K562 (cell line): ENCODE data around the gene DLK1. TPM values are rescaled to one million over a fixed set of nuclear protein-coding genes. Genes with fewer than 3 reads are reported as not detected.
A peak's percentile ranks its signal among the peaks of the same experiment; 100 is the strongest.

Experiments
- ATAC-seq: fragments of 200-7000 bp; cut with Tn5 transposase; 3 replicates; pipeline ENCODE4 v1.9.1; 2020; ENCODE audit warnings: moderate library complexity
- BruUV-seq: library from RNA; stranded (reverse); fragments of 400-500 nt; replicated peaks from 2 replicates; lab custom pipeline; 2021; lab: Mats Ljungman, UMichigan
- CTCF ChIA-PET: fragments of 300-600 bp; formaldehyde crosslinking; extraction: SDS; loops from one replicate; lab custom pipeline; 2021; ENCODE audit warnings: low intra/inter-chr PET ratio; lab: Yijun Ruan, JAX
- POLR2A ChIA-PET: fragments of 300-600, 350-650 bp; sonication (Branson Sonifier 250); formaldehyde crosslinking; extraction: SDS; loops from one replicate; lab custom pipeline; 2021; ENCODE audit warnings: antibody characterized with exemption, inconsistent platforms; lab: Yijun Ruan, JAX
- DNase-seq, 4 experiments: peaks; one replicate each; pipeline versions ENCODE4 v3.0.0 to v3.0.0-alpha.2; 2011 to 2018; ENCODE audit warnings: low spot score in 3 of 4, mixed read lengths in 3 of 4; ENCODE audit errors: extremely low read depth in 1 of 4
- FAIRE-seq: peaks from 2 replicates; lab custom pipeline; 2011; peaks lifted over from hg19 to GRCh38; lab: Jason Lieb, UNC
- H2AFZ ChIP-seq: 2 replicates; pipeline ENCODE4 v1.6.0; 2011; ENCODE audit warnings: low read depth, low read length, control low read depth, inconsistent platforms
- H3K27ac ChIP-seq: fragments of 200-600 bp; 3 replicates; pipeline ENCODE4 v1.8.0; 2011; ENCODE audit warnings: low read depth, mild to moderate bottlenecking, control low read depth, inconsistent platforms, low read length, moderate library complexity, mixed read lengths; ENCODE audit errors: extremely low read depth
- H3K27me3 ChIP-seq, 2 experiments: fragments of 300-600 bp in 1 of 2; 2 replicates in 1 of 2; 3 replicates in 1 of 2; pipeline versions ENCODE4 v1.6.0 to v1.8.0; 2011; ENCODE audit warnings: inconsistent platforms in 2 of 2, low read length in 2 of 2, mild to moderate bottlenecking in 1 of 2, mixed read lengths in 1 of 2, moderate library complexity in 1 of 2; ENCODE audit not compliant: control insufficient read depth in 2 of 2, insufficient read depth in 2 of 2
- H3K36me3 ChIP-seq: fragments of 300-600 bp; 3 replicates; pipeline ENCODE4 v1.8.0; 2011; ENCODE audit warnings: mild to moderate bottlenecking, low read length, inconsistent platforms; ENCODE audit not compliant: control insufficient read depth, insufficient read depth
- H3K4me1 ChIP-seq, 2 experiments: fragments of 200-600 bp in 1 of 2; replicated peaks in 1 of 2; 2 replicates in 1 of 2; 3 replicates in 1 of 2; pipeline versions ENCODE4 v1.5.1 to v1.8.0; 2011; ENCODE audit warnings: inconsistent platforms in 2 of 2, low read length in 2 of 2, mild to moderate bottlenecking in 1 of 2, mixed read lengths in 1 of 2, moderate library complexity in 1 of 2; ENCODE audit not compliant: control insufficient read depth in 2 of 2, insufficient read depth in 2 of 2
- H3K4me2 ChIP-seq: 2 replicates; pipeline ENCODE4 v1.6.1; 2011; ENCODE audit warnings: low read length, control low read depth, inconsistent platforms, mixed read lengths; ENCODE audit not compliant: insufficient read depth
- H3K4me3 ChIP-seq: fragments of 200-600 bp; sonication (generic), shearing (Covaris generic); 2 replicates; pipeline ENCODE4 v1.5.1; 2016; ENCODE audit warnings: control low read depth, inconsistent platforms
- H3K79me2 ChIP-seq: fragments of 200-600 bp; 3 replicates; pipeline ENCODE4 v1.8.0; 2011; ENCODE audit warnings: low read length, inconsistent platforms; ENCODE audit not compliant: control insufficient read depth, insufficient read depth
- H3K9ac ChIP-seq, 2 experiments: 2 replicates each; pipeline versions ENCODE4 v1.6.0 to v1.6.1; 2011; ENCODE audit warnings: low read depth in 2 of 2, low read length in 2 of 2, control low read depth in 1 of 2, inconsistent platforms in 1 of 2, mild to moderate bottlenecking in 1 of 2, mixed read lengths in 1 of 2; ENCODE audit not compliant: insufficient read depth in 1 of 2
- H3K9me1 ChIP-seq: one replicate; pipeline ENCODE4 v1.6.0; 2011; ENCODE audit warnings: inconsistent platforms, mild to moderate bottlenecking, low read length, moderate library complexity; ENCODE audit not compliant: control insufficient read depth, insufficient read depth
- H3K9me3 ChIP-seq: replicated peaks from 2 replicates; pipeline ENCODE4 v1.5.1; 2011; ENCODE audit warnings: low read depth, low read length, inconsistent platforms; ENCODE audit not compliant: control insufficient read depth, insufficient read depth
- H4K20me1 ChIP-seq: replicated peaks from 2 replicates; pipeline ENCODE4 v1.6.1; 2011; ENCODE audit warnings: low read length, inconsistent platforms, mixed read lengths; ENCODE audit not compliant: control insufficient read depth, insufficient read depth
- ADNP ChIP-seq: fragments of 200-800 bp; sonication (Bioruptor generic); IDR thresholded peaks from 2 replicates; pipeline ENCODE4 v1.6.1; 2016; ENCODE audit warnings: missing genetic modification characterization, missing compliant biosample characterization
- ARID3B ChIP-seq: fragments of 250-450 bp; sonication (Bioruptor Pico); IDR thresholded peaks from 2 replicates; pipeline ENCODE4 v1.4.0; 2020; ENCODE audit warnings: borderline replicate concordance
- CC2D1A ChIP-seq: fragments of 450-650 bp; IDR thresholded peaks from 2 replicates; pipeline ENCODE4 v1.6.1; 2017; ENCODE audit warnings: mild to moderate bottlenecking
- CHAMP1 ChIP-seq: fragments of 450-650 bp; IDR thresholded peaks from 2 replicates; pipeline ENCODE4 v1.6.1; 2016; ENCODE audit warnings: mild to moderate bottlenecking
- KAT8 ChIP-seq: fragments of 450-650 bp; IDR thresholded peaks from 2 replicates; pipeline ENCODE4 v1.6.1; 2016; ENCODE audit warnings: low read depth, mild to moderate bottlenecking
- MTF1 ChIP-seq: fragments of 250-450 bp; sonication (Bioruptor Pico); IDR thresholded peaks from 2 replicates; pipeline ENCODE4 v1.9.0; 2021; ENCODE audit warnings: moderate library complexity, mild to moderate bottlenecking, inconsistent platforms, borderline replicate concordance
- VEZF1 ChIP-seq: fragments of 200-800 bp; sonication (Bioruptor generic); IDR thresholded peaks from 2 replicates; pipeline ENCODE4 v1.6.1; 2017; ENCODE audit warnings: missing genetic modification characterization, missing compliant biosample characterization
- WGBS: fragments of 100-300 bp; shearing (Covaris generic); methylation state at CpG from one replicate; pipeline ENCODE4 v1.1.6; 2016; ENCODE audit warnings: low coverage, mixed read lengths; ENCODE audit not compliant: insufficient coverage; ENCODE audit errors: missing lambda C conversion rate; 5-methylcytosine and 5-hydroxymethylcytosine counted together
- in situ Hi-C: fragments of 300-500 bp; cut with MboI; formaldehyde crosslinking; loops from 4 replicates; pipeline ENCODE4 v1.15.0; 2018; ENCODE audit warnings: inconsistent platforms, mixed read lengths
- intact Hi-C: fragments of 100-400 bp; cut with micrococcal nuclease; formaldehyde crosslinking; loops from 2 replicates; pipeline ENCODE4 v1.14.2; 2022
- polyA plus RNA-seq, 8 experiments: library from polyadenylated mRNA; depleted of rRNA in 4 of 8; stranded (reverse) in 5 of 8; unstranded in 3 of 8; fragments of >200 nt; fragmentation: Nextera tagmentation in 2 of 8; fragmentation: Illumina TruSeq in 1 of 8; extraction: Ambion mirVana in 2 of 8; extraction: Trizol in 1 of 8; gene quantifications; 2 replicates each; pipeline versions ENCODE4 v1.2.1 to v1.2.3, GENCODE V29; 2011 to 2014; ENCODE audit warnings: inconsistent platforms in 1 of 8, missing spikeins in 1 of 8
- total RNA-seq, 7 experiments: library from RNA; depleted of rRNA in 6 of 7; stranded (reverse); fragments of >200 nt in 6 of 7; fragmentation: Illumina TruSeq in 2 of 7; extraction: Trizol in 2 of 7; gene quantifications; 2 replicates each; pipeline versions ENCODE4 v1.2.1 to v1.2.3, GENCODE V29; 2011 to 2021; ENCODE audit warnings: low replicate concordance in 1 of 7
- TF ChIP-seq, protein P1 (sequence below), 2 experiments: IDR thresholded peaks; 2 replicates each; pipeline ENCODE4 v1.6.1; 2012; ENCODE audit warnings: improper control_type of control experiment in 2 of 2, low read depth in 2 of 2, low read length in 2 of 2, borderline replicate concordance in 1 of 2

The DLK1 gene
- total and polyA plus RNA-seq, 9 of the 15 experiments (the other 6 are each of a cell fraction or from before 2014, with no cell fraction given) = 4.4 to 97.2 (median 15.3) TPM

DNA sequence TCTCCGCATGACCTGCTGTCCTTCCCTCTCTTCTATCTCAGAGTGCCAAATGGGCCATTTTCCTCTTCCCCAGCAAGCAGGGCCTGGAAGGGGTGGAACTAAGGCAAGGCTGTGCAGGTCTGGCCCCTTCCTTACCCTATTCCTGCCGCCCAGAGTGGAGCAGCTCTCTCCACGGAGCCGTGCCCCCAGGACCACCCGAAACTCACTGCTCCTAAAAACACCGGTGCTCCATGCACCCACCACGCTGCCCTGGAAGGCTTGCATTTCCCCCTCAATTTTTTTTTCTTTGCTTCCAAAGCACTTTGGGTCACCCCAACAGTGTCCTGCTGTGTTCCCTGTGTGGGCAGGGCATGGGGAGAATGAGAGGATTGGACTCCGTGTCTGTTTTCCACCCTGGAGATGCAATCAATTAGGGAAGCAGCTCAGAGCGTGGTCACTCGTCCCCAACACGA, 50.7 kb downstream of the DLK1 start:
- POLR2A ChIA-PET = interaction anchor here (1.0 kb wide), 1 partner anchor 11 kb away, joined by 3 read pairs; no protein-coding TSS in a partner anchor

More for the DNA sequence above, 50.7 kb downstream of the DLK1 start:
- no peak overlapping the region for H3K4me2 ChIP-seq
- DNase-seq (no peak), ATAC-seq (no peak), FAIRE-seq (no peak)
- in situ Hi-C loops (no loop called here), intact Hi-C loops (no loop called here)
- 71% methylated on average over 9 of the region's 11 CpGs for WGBS
- no peaks in the 10 kb centered on the region for H4K20me1 ChIP-seq
- H3K27ac ChIP-seq = no peak overlapping the region
- H3K9me1 ChIP-seq = no peaks in the 10 kb centered on the region
- H3K9ac ChIP-seq = no peak overlapping the region; a peak in 1 of 4 replicates
- peak overlapping the region; percentile 51; the same call in 1 of the 2 replicates for H2AFZ ChIP-seq
- no TSS peak for BruUV-seq
- no peak overlapping the region for H3K4me3 ChIP-seq
- TF ChIP-seq, protein P1, sequence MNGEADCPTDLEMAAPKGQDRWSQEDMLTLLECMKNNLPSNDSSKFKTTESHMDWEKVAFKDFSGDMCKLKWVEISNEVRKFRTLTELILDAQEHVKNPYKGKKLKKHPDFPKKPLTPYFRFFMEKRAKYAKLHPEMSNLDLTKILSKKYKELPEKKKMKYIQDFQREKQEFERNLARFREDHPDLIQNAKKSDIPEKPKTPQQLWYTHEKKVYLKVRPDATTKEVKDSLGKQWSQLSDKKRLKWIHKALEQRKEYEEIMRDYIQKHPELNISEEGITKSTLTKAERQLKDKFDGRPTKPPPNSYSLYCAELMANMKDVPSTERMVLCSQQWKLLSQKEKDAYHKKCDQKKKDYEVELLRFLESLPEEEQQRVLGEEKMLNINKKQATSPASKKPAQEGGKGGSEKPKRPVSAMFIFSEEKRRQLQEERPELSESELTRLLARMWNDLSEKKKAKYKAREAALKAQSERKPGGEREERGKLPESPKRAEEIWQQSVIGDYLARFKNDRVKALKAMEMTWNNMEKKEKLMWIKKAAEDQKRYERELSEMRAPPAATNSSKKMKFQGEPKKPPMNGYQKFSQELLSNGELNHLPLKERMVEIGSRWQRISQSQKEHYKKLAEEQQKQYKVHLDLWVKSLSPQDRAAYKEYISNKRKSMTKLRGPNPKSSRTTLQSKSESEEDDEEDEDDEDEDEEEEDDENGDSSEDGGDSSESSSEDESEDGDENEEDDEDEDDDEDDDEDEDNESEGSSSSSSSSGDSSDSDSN (IDR thresholded peaks at IDR 0.05; ENCODE audit: borderline replicate concordance in 1 of 2, low read depth in 2 of 2, low read length in 2 of 2) = no peak
- TF ChIP-seq KAT8 (no peak), CC2D1A (no peak), MTF1 (CRISPR knock-in tag) (no peak), VEZF1 (no peak), ADNP (tag) (no peak), CHAMP1 (no peak), ARID3B (no peak)
- CTCF ChIA-PET = no interaction called here
- H3K27me3 ChIP-seq = no peaks in the 10 kb centered on the region
- peaks cover 12 to 48% of the 10 kb centered on the region in 2 experiments for H3K4me1 ChIP-seq
- no peaks in the 10 kb centered on the region for H3K9me3 ChIP-seq
- H3K79me2 ChIP-seq = no peaks in the 10 kb centered on the region
- H3K36me3 ChIP-seq = no peaks in the 10 kb centered on the region
